HL-60/S4 treated with retinoic acid at 250 ng/mL for 4 days and 3 days (cell line): Measurements from ENCODE around the gene OSBPL5.

Experiments used
- in situ Hi-C: fragments of 300-500 bp; cut with MboI; formaldehyde crosslinking; loops from 2 replicates; pipeline ENCODE4 v1.7.0; 2022; ENCODE audit warnings: low sequenced_read_pairs

The OSBPL5 gene

DNA sequence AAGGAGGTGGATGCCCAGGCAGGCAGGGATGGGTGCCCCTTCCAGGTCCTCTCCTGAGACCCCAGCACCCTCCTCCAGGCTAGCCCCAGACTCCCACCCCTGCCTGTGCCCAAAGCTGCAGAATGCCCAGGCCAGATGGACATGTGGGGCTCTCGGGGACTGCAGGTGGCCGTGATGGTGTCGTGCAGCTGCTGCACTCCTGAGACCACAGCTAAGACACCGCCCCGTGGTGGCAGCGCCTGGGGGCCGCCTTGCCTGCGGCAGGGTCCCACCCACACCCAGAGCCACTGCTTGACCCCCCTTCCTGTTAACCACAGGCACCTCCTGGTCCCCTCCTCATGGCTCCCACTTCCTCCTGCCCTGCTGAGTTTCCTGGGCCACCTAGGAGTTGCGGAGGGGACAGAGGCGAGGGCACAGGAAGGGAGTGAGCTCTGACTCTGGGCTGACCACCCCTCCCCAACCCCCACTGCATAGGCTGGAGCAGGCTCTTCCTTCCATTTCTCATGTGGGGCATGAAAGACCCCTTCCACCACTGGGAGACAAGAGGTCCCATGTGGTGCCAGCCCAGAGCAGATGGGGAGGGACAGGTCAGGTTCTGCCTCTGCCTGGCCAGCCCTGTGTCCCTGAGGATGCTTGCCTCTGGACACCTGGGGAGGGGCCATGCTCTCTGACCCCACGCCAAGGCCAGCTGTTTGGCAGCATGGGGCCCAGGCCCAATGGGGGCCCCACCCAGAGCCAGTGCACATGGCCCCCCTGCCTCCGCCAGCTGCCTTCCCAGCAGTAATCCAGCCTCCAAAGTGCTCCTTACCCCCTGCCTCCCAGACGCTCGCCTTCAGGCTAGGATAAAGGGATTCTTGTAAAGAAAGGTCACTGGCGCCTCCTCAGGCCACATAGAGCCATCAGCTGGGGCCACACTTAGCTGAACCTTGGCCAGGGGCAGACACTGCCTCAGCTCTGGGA, 29.3 kb downstream of the OSBPL5 start:
- in situ Hi-C loops, result no loop called here

DNA sequence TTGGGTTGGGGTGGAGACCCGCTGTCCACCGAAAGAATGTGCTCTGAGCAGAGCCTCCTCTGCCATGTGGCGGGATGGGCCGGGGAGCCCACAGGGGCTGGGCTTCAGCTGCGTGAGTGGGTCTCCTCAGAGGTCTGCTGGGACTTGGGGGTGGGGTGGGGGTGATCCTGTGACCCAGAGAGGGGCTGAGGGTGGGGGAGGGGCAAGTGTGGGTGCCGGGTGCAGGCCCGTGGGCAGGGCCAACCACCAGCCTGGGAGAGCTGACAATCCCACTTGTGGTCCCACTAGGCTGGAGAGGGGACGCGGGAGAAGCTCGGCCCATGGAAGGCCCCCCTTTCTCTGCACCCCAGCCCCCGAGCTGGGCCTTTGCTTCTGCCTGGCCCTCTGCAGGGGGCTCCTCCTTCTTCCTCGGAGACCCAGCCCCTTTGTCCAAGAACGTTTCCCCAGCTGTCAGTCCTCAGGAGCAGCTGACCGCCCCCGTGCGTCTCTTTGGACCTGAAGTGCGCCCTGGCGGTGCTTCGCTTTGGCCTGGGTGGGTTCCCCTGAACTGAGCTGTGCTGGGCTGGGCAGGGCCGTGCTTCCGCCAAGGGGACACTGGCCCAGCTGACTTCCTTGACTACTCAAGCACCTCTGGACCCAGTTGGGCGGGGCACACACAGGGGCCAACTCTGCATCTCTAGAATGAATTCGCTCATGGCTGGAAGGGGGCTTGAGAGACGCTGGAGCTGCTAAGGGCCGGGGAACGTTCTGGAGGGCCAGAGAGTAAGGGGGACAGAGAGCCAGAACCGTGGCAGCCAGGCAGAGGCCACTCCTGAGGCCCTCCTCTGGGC, 30.2 kb downstream of the OSBPL5 start:
- in situ Hi-C loops, result no loop called here

DNA sequence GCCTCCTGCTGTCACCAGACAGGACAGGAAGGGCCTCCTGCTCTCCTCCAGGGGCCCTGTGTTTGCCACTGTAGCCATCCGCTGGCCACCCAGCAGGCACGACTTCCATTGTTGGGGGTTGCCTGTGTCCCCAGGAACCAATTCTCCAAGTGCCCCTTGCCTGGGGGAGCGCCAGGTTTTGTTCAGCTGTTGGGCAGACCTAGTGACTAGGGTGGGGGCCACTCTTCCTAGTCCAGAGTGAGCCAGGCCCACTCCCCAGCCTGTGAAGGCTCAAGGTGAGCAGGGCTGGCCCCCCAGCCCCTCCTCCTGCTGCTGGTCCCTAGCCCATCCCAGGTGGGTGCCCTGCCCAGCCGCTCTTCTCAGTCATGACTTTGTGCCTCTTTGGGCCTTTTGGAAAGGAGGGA, 30.9 kb downstream of the OSBPL5 start:
- in situ Hi-C loops, result no loop called here

DNA sequence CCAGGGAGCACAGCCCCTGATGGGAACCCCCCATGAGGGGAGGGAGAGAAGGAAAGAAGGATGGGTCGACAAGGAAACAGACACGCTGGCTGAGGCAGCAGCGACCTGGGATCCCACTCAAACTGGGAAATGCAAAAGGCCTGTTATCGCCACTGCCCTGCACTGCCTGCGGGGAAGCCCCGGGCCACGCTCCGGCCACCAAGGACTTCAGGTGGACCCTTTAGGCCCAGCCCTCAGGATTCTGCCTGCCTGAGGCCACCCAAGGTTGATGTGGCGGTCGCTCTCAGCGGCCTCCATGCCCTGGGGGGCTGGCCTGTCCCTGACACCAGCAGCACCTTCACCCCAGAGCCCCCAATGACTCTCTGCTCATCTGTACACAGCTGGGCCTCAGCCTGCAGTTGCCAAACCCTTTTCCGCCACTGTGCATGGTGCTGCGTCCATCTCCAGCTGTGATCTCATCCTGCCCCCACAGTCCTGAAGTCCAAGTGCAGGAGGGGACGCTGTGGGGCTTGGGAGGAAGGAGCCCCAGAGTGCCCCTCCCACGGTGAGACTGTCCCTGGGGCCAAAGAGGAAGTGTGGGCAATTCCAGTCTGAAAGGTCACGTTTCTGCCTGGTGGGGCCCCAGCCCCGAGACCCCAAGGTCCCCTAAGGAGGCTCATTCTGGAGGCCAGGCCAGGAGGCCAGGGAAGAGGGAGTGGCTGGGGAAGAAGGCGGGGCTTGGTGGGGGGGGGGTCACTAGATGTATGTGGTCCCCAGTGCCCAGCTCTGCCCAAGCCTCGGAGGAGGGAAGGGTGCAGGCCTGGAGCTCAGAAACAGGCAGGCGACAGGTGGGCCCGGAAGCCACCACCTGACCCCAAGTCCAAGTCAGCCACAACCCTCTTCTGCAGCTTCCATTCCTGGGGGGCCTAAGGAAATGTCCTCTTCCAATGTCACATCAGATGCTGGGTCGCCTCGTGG, 31.6 kb downstream of the OSBPL5 start:
- in situ Hi-C loops, result no loop called here

DNA sequence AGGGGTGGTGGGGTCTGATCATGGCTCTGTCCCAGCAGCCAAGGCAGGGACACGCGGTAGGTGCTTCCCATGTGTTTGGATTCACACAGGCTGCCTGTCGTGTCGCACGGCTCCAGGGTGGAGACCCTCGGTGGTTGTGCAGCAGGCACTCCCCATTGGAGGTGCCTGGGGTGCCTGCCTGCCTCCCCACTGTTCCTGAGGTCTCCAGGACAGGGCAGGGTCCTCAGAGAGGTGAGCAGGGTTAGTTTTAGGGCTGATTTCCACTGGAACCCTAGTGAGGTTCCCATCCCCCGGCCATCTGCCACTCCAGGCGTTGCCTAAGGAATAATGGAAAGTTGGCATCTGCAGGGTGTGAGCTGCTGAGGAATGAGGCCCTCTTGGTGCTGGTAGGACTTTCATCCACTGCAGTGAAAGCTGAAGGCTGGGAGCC, 32.3 kb downstream of the OSBPL5 start:
- in situ Hi-C loops, result no loop called here

DNA sequence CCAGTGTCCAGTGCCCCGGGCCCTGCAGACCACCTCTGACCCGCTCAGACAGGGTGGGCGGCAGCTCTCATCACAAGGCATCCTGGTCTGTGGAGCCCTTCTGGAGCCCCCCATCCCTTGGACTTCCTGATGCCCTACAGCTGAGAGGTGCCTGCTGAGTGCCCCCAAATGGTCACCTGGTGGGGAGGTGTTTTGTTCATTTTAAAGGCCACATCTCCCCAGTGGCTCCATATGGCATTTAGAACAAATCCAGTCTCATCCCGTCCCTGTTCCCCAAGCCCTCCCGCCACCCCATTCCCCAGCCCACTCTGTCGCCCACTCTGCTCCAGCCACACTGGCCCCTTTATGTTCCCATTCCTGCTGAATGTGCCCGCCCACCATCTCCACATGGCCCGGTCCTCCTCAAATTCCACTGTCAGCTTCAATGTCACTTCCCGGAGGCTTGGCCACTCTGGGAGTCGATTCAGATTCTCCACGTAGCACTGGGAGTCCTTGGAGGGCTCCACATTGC, 32.8 kb downstream of the OSBPL5 start:
- in situ Hi-C loops, result no loop called here

DNA sequence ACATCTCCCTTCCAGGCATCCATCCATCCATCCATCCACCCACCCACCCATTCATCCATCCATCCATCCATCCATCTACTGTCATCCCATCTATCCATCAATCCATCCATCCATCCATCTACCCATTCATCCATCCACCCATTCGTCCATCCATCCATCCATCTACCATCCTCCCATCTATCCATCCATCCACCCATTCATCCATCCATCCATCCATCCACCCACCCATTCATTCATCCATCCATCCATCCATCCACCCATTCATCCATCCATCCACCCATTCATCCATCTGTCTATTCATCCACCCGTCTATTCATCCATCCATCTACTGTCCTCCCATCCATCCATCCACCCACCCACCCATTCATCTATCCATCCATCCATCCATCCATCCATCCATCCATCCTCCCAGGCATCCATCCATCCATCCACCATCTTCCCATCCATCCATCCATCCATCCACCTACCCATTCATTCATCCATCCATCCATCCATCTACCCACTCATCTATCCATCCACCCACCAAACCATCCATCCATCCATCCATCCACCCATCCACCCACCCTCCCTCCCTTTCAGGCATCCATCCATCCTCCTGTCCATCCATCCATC, 33.7 kb downstream of the OSBPL5 start:
- in situ Hi-C loops, result no loop called here

DNA sequence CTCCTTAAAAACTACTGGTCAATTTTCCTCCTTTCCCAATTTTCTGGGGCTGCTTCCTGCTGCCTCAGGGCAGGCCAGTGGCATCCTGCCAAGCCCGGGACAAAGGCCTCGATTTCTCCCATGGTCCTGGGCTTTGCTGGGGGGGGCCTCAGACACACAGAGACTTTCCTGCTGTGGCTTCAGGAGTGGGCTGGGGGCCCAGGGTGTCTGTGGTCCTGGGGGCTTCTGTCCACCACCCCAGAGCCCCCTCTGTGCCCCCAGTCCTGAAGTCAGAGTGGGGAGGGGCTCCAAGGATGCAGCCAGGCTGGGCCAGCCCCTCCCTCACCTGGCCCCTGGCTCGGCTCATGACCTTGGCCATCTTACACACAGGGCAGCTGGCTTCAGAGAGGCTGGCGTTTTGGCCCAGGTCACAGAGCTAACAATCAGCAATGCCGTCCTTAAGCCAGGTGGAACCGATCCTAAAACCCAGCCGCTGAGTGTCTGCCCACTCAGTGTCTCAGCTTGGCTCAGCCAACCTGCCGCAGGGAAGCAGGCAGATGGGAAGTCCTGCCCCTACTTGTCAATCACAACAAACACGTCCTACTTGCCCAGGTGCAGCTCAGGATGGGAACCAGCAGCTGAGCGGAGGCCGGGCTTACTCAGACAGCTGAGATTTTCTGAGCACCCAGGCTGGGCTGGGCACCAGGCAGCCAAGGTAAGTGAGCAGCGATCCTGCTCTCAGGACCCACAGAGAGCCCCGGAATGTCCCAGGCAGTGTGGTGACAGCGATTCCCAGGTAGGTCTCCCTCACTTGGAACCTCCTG, 34.6 kb downstream of the OSBPL5 start:
- in situ Hi-C loops, result no loop called here

DNA sequence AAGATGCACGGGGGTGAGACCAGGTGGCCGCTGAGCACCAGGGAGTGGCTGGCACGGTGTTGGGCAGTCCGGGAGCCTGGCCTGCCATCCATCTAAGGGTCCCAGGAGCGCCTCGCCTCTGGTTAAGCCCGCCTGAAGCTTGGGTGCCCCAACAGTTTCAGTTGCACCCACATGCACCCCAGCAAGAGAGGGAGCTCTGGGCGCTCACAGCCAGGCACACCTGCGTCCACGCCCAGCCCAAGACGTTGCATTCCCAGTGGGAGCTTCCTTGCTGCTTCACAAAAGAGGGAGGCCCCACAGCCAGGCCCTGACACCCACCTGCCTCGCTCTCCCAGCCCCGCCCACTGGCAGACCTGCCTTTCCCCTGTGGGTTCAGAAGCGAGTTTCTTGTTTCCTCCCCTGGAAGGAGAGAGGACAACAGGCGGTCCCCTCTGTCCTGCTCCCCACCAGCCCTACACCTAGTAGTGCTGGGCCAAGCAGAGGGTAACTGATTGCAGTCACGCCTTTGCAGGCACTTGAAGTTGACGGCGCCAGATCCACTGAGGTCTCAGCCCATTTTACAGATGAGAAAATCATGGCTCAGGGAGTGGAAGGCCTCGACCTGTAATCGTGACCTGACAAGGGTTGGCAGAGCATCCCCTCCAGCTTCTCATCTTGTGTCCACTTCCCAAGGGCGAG, 35.4 kb downstream of the OSBPL5 start:
- in situ Hi-C loops, result no loop called here

DNA sequence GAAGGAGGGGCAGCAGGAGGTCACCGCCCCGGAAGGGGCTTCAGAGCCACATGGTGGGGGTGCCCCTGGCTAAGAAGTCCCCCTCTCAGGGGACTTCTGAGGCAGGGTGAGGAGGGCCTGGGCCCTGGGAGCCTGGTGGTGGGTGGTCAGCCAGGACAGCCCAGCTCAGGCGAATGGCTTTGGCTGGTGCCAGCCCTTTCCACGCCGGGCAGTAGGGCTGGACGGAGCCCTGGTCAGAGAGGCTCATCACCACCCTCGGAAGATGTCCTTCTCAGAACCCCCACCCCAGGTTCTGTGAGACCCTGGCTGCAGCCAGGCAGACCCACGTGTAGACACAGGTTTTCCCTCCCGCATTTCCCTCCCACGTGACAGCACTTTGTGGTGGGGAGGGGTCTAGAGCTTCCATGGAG, 35.9 kb downstream of the OSBPL5 start:
- in situ Hi-C loops, result no loop called here

DNA sequence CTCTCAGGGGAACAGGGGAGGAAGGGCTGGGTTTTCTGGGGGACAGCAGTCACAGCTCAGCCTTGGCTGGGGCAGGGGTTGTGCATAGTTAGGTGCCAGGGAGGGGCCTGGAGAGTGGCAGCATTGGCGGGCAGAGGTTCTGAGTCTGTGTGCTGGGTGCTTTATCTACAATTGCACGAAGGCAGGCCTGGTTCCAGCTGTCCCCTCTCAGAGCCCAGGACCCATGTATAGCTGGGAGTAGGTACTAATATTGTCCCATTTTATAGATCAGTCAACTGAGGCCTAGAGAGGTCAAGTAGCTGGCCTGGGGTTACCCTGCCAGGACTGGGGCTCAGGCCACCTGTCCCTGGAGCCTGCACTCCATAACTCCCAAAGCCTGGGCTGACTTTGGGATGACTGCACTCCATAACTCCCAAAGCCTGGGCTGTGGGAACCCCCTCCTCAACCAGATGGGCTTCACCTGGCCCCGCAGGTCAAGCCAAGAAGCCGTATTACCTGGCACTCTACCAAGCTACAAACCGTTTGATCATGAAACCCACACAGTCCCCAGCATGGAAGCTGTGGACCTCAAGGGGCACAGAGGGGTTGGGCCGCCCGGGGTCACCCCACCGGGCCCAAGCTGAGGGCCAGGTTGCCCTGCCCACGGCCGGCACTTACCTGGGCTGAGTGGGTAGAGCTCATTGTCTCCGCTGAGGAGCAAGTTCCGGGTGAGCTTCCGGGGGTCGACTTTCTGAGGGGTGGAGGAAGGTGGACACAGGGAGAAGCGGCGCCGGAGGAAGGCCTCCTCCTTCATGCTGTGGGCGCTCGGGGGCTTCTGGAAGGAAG, 36.5 kb downstream of the OSBPL5 start:
- in situ Hi-C loops, result no loop called here

DNA sequence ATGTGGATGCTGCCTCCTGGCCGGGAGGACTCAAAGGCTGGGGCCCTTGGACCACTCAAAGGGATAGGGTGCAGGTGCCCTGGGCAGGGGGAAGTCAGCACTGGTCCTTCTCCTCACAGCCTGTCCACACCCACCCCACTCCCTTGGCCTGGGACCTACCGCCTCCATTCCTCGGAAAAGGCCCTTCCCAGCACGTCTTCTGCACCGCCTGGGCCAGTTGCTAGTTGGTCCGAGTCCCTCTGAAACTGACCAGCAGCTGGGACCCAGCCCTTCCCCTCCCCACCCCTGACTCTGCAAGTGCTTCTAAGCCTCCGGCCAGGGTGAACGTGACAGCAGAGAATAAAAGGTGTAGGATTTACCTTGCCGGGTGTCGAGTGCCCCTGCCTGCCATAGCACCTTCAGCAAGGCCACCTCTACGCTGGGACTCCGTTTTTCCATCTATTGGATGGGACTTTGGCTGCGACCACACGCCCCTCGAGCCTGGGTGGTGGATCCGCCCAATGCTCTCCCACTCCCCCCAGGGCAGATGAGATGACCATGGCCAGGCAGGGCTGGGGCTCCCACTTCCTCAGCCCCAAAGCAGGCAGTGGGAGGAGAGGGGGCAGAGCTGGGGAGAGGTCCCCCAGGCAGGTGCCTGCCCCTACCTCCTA, 37.3 kb downstream of the OSBPL5 start:
- in situ Hi-C loops, result no loop called here

DNA sequence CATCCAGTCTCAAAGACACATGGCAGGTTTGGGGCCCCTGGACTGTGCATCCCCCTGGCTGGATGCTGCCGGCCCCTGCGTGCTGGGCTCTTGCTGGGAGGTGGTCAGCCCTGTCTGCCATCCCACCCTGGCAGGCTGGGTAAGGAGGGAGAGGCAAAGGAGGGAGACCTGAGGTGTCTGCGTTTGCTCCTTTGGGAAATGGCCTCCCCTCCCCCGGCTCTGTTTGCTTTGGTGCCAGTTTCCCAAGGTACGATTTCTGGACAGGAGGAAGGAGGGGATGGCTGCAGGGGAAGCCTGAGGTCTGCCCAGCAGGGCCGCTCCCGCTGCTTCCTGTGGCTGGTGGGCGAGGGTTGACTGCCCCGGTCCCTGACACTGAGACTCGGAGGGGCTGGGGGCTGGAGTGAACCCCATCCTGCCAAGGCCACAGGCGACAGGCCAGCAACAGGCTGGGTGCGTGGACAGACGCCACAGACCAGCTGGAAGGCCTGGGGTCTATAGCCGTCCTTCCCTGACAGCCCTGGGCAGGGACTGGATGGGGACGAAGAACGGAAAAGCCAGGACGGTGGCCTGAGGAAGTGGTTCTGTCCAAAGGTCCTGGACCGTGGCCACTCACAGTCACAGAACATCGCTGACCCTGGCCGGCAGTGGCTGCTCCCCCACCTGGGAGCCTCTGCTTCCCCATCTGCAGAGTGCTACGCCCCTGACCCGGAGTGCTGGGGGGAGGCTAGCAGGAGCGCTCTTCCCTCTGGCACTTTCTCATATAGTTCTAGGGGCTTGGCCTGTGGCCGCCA, 38.0 kb downstream of the OSBPL5 start:
- in situ Hi-C loops, result no loop called here

DNA sequence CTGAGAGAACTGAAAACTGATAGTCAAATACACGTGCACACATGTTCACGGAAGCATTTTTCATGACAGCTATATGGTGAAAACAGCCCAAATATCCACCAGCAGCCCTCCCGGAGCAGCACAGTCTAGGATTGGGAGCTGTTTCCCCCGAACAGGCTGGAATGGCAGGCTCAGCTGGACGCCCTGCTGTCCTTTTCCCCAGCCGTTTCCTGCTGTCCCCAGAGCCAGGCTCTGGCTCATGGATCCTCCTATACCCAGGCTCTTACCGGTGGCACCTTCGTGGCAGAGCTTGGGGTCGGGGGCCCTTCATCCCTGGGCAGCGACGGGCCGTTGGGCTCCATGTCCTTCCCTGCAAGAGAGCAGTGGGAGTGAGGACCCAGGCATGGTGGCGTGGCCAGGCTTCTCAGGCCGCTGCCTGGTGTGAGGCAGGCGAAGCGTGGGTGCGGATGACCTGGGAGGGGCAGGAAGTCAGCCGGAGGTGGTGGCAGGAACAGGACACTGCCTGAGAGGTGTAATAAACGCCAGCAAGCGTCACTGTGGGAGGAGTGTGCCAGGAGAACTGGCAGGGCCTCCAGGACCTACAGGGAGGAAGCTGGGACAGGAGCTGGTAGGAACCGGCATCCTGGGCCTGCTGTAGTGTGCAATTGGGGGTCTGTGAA, 38.8 kb downstream of the OSBPL5 start:
- in situ Hi-C loops, result no loop called here

DNA sequence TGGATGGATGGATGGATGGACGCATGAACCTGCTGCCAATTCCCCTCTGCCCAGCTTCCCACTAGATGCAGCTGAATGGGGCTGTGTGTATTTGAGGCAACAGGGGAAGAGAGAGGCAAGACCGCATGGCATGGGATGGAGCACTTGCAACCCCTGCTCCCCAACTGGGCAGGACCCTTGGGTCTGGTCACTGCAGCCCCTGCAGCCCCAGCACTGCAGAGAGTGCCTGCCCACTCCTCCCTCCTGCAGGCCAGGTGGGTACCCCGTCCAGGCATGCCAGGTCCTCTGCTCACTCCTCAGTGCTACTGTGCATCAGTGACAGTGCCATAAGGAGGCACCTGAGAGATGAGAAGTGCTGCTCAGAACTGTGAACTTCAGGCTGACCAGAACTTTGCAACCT, 40.3 kb downstream of the OSBPL5 start:
- in situ Hi-C loops, result no loop called here
